GM10266 (cell line): Measurements from ENCODE around the gene LSAMP.

Experiments
- DNase-seq: peaks from one replicate; pipeline ENCODE4 v3.0.0; 2012; ENCODE audit errors: extremely low spot score
- CTCF ChIP-seq: IDR thresholded peaks from 2 replicates; pipeline ENCODE4 v1.5.1; 2012; ENCODE audit warnings: mild to moderate bottlenecking, low read depth; ENCODE audit not compliant: control insufficient read depth, insufficient read depth; ENCODE audit errors: missing control alignments

Gene LSAMP

DNA sequence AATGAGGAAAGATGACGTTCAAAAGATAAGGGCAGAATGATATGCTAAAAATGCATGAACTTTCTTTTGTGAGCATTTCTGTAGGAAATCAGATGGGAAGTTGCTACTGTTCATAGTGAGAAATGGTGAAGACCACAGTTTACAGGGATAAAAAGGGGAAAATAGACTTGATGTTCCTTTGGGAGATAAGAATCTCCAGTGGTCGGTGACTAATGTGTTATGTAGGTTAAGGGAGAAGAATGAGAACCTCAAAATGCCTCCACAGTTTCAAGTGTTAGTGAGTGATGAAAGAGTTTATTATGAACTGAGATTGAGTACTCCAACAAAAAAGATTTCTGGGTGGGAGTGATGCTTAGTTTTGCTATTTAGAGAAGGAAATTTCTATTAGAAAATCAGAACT is 247.2 kb downstream of the LSAMP start:
- DNase-seq, result no peak
- TF ChIP-seq CTCF, result no peak

GRCh38 chr3:116192464-116192863 is 252.8 kb downstream of the LSAMP start:
- DNase-seq, result no peak
- no peak for TF ChIP-seq CTCF

- no peak for TF ChIP-seq CTCF
- no peak for DNase-seq
These were observed 253.9 kb downstream of the LSAMP start for GRCh38 chr3:116191409-116191808.

DNA sequence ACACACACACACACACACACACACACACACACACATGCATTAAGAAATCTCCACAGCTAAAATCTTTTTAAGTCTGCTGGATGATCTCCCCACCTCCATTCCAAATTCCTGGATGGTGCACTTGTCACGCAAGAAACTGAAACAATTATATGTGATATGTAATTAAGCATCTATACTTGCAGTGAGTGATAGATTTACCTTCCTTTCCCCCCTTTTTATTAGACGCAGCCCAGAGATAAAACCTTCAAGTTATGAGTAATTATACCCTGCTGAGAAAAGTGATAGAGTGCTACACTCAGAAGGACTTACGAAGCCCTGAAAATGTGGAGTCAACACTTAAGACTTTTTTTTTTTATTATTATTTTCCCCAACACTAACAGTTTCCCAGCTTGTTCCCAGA is 255.2 kb downstream of the LSAMP start:
- TF ChIP-seq CTCF, result no peak
- no peak for DNase-seq

- no peak for TF ChIP-seq CTCF
- no peak for DNase-seq
These were observed 257.0 kb downstream of the LSAMP start for GRCh38 chr3:116188231-116188785.

DNA sequence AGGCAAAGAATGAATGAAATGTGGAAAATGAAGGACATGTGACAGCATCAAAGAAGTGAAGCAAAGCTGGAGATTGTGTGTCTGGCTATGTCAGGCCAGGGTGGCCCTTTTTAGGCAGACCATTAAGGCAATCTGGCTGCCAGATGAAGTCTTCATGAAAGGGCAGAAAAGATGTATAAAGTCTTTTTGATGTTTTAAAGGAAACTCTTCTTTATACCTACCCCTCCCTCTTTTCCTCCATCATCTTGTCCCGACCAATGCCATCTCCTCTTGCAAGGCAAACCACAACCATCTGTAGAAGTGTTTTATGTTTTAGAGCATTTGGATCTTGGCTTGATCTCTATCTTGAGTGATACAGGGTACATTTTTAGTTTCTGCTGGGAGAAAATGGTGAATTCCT is 259.2 kb downstream of the LSAMP start:
- no peak for TF ChIP-seq CTCF
- DNase-seq, result no peak

DNA sequence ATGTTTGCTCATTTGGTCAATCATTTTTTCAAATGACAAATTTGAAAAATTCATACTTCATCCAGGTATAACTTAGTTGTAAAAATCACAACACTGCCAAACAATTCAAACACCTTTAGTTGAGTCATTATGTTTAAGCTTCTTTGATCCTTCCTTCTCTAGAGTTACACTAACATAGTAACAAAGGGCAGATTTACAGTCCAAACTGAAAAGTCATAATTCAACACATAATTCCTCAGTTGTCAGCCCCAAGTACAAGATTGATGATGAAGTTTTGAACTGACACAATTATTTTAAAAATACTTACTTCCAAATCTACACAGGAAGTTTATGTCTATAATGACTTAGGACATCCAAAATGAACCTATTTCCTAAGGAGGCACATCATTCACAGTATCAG is 264.1 kb downstream of the LSAMP start:
- TF ChIP-seq CTCF, result no peak
- no peak for DNase-seq
